Measurements from ENCODE around the gene ZNF385B. TPM values are rescaled to one million over a fixed set of nuclear protein-coding genes. Genes with fewer than 3 reads are reported as not detected.

Gene ZNF385B
- polyA plus RNA-seq, 1 donor from 2014 or later, result 0.31 TPM

GRCh38 chr2:179619947-179620467 lies 241.4 kb downstream of the ZNF385B start:
- TF ChIP-seq CTCF (IDR thresholded peaks at IDR 0.05; ENCODE audit: poor library complexity, severe bottlenecking) (no peak), POLR2AphosphoS5 (IDR thresholded peaks at IDR 0.05) (no peak), EZH2 (IDR thresholded peaks at IDR 0.05; ENCODE audit: borderline replicate concordance, insufficient read depth, low read length, poor library complexity, severe bottlenecking) (no peak), EP300 (conservative IDR thresholded peaks at IDR 0.05; ENCODE audit: poor library complexity, severe bottlenecking) (no peak), RAD21 (conservative IDR thresholded peaks at IDR 0.05) (no peak), SMC3 (conservative IDR thresholded peaks at IDR 0.05; ENCODE audit: poor library complexity) (no peak), REST (IDR thresholded peaks at IDR 0.05; ENCODE audit: borderline replicate concordance) (no peak), MXI1 (conservative IDR thresholded peaks at IDR 0.05; ENCODE audit: poor library complexity, severe bottlenecking) (no peak), TAF1 (IDR thresholded peaks at IDR 0.05; ENCODE audit: low read depth) (no peak)
- Histone ChIP-seq H3K79me2 (replicated peaks; ENCODE audit: insufficient read depth, low read length) (no peaks in the 10 kb centered on the region), H2AFZ (ENCODE audit: low read depth, low read length) (no peak overlapping the region), H3F3A (ENCODE audit: insufficient read depth, low read length, poor library complexity, severe bottlenecking) (no peaks in the 10 kb centered on the region), H3K36me3 (ENCODE audit: insufficient read depth, low read length) (no peaks in the 10 kb centered on the region), H3K4me3 (ENCODE audit: low read length) (no peak overlapping the region), H3K9me3 (ENCODE audit: low read length) (no peaks in the 10 kb centered on the region), H3K9me2 (ENCODE audit: insufficient read depth, low read length) (no peaks in the 10 kb centered on the region), H4K20me1 (ENCODE audit: insufficient read depth) (no peaks in the 10 kb centered on the region), H3K4me2 (ENCODE audit: low read length) (no peak overlapping the region), H3K9ac (ENCODE audit: low read length) (no peak overlapping the region), H3K27ac (ENCODE audit: low read length) (no peak overlapping the region), H3K27me3 (ENCODE audit: insufficient read depth, low read depth, low read length) (no peaks in the 10 kb centered on the region)

GRCh38 chr2:179614121-179614520 lies 247.3 kb downstream of the ZNF385B start:
- Histone ChIP-seq H2AFZ (ENCODE audit: low read depth, low read length) (no peak overlapping the region), H3K36me3 (ENCODE audit: insufficient read depth, low read length) (no peaks in the 10 kb centered on the region), H3K9me3 (ENCODE audit: low read length) (no peaks in the 10 kb centered on the region), H3K4me2 (ENCODE audit: low read length) (no peak overlapping the region), H3K27me3 (ENCODE audit: insufficient read depth, low read depth, low read length) (no peaks in the 10 kb centered on the region), H3F3A (ENCODE audit: insufficient read depth, low read length, poor library complexity, severe bottlenecking) (no peaks in the 10 kb centered on the region), H3K27ac (ENCODE audit: low read length) (no peak overlapping the region), H3K9ac (ENCODE audit: low read length) (no peak overlapping the region), H3K79me2 (replicated peaks; ENCODE audit: insufficient read depth, low read length) (no peaks in the 10 kb centered on the region), H4K20me1 (ENCODE audit: insufficient read depth) (no peaks in the 10 kb centered on the region), H3K4me3 (ENCODE audit: low read length) (no peak overlapping the region), H3K9me2 (ENCODE audit: insufficient read depth, low read length) (no peaks in the 10 kb centered on the region)
- TF ChIP-seq POLR2AphosphoS5 (IDR thresholded peaks at IDR 0.05) (no peak), MXI1 (conservative IDR thresholded peaks at IDR 0.05; ENCODE audit: poor library complexity, severe bottlenecking) (no peak), RAD21 (conservative IDR thresholded peaks at IDR 0.05) (no peak), EP300 (conservative IDR thresholded peaks at IDR 0.05; ENCODE audit: poor library complexity, severe bottlenecking) (no peak), SMC3 (conservative IDR thresholded peaks at IDR 0.05; ENCODE audit: poor library complexity) (no peak), CTCF (IDR thresholded peaks at IDR 0.05; ENCODE audit: poor library complexity, severe bottlenecking) (no peak), TAF1 (IDR thresholded peaks at IDR 0.05; ENCODE audit: low read depth) (no peak)

Data from neural cell (in vitro differentiated cells).